ENCODE data around the gene BCL7A.

The BCL7A gene

DNA sequence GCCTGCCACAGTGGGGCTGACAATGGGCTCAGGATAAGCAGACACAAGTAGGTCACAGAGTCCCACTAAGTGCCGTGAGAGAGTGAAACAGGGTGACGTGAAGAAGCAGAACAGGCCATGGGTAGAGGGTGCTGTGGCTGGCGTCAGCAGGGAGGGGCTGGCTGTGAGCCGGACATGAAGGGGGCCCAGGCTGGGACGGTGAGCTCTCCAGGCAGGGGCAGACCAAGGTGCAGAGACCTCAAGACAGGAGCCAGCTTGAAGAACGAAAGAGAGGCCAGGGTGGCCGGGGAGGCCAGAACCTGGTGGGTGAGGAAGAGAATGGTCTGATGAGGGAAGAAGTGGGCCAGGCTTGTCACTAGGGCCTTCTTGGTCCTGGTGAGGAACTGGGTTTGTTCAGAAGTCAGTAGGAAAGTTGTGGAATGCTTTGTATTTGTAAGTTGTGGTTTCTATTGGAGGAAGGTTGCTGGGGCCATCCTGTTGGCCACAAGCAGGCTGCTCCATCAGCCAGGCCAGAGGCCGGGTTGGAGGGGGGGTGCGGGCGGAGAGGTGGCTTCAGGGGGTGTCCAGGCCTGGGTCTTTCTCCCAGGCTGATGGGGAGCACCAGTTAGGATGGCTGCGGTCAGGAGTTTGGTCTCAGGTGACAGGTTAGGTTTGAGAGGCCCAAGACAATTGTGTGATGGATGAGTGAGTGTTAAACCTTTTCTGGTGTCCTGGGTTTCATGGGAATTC, 35.5 kb downstream of the BCL7A start:
- Histone ChIP-seq H3K27ac (ENCODE audit: low read depth, low read length) (no peak overlapping the region), H3K9me3 (ENCODE audit: control insufficient read depth, insufficient read depth, low read length) (no peaks in the 10 kb centered on the region), H4K20me1 (ENCODE audit: control insufficient read depth, insufficient read depth, low read depth, low read length) (peaks cover 17% of the 10 kb centered on the region; the same call in 1 of the 2 replicates), H3K36me3 (ENCODE audit: control insufficient read depth, low read length) (peaks cover 84% of the 10 kb centered on the region), H3K4me3 (ENCODE audit: low read length) (no peak overlapping the region), H3F3A (ENCODE audit: control insufficient read depth, insufficient read depth) (peaks cover 56% of the 10 kb centered on the region), H3K79me2 (ENCODE audit: control insufficient read depth, low read length) (peaks cover 10% of the 10 kb centered on the region), H3K27me3 (ENCODE audit: control insufficient read depth, low read length) (no peaks in the 10 kb centered on the region), H3K9me2 (replicated peaks; ENCODE audit: control insufficient read depth, low read length) (no peaks in the 10 kb centered on the region), H3K4me1 (ENCODE audit: control insufficient read depth, low read length) (no peaks in the 10 kb centered on the region), H3K4me2 (ENCODE audit: low read length) (no peak overlapping the region)
- TF ChIP-seq EZH2phosphoT487 (IDR thresholded peaks at IDR 0.05; ENCODE audit: borderline replicate concordance, low read length) (no peak), CTCF (IDR thresholded peaks at IDR 0.05; ENCODE audit: low read depth, low read length, poor library complexity, severe bottlenecking) (no peak)

- H3K79me2 ChIP-seq (ENCODE audit: control insufficient read depth, low read length) = peaks cover 10% of the 10 kb centered on the region
- no peaks in the 10 kb centered on the region for H3K4me1 ChIP-seq (ENCODE audit: control insufficient read depth, low read length)
- no peaks in the 10 kb centered on the region for H3K9me2 ChIP-seq (replicated peaks; ENCODE audit: control insufficient read depth, low read length)
- peaks cover 57% of the 10 kb centered on the region for H3F3A ChIP-seq (ENCODE audit: control insufficient read depth, insufficient read depth)
- H3K9me3 ChIP-seq (ENCODE audit: control insufficient read depth, insufficient read depth, low read length) = no peaks in the 10 kb centered on the region
- no peak overlapping the region for H3K27ac ChIP-seq (ENCODE audit: low read depth, low read length)
- no peak overlapping the region for H3K4me3 ChIP-seq (ENCODE audit: low read length)
- peaks cover 17% of the 10 kb centered on the region; the same call in 1 of the 2 replicates for H4K20me1 ChIP-seq (ENCODE audit: control insufficient read depth, insufficient read depth, low read depth, low read length)
- no peak overlapping the region for H3K4me2 ChIP-seq (ENCODE audit: low read length)
- no peaks in the 10 kb centered on the region for H3K27me3 ChIP-seq (ENCODE audit: control insufficient read depth, low read length)
- TF ChIP-seq EZH2phosphoT487 (IDR thresholded peaks at IDR 0.05; ENCODE audit: borderline replicate concordance, low read length) (no peak), CTCF (IDR thresholded peaks at IDR 0.05; ENCODE audit: low read depth, low read length, poor library complexity, severe bottlenecking) (no peak)
- peaks cover 80% of the 10 kb centered on the region for H3K36me3 ChIP-seq (ENCODE audit: control insufficient read depth, low read length)
These were observed 36.1 kb downstream of the BCL7A start for GRCh38 chr12:122057769-122058168.

GRCh38 chr12:122058549-122059149, 37.0 kb downstream of the BCL7A start:
- Histone ChIP-seq H4K20me1 (ENCODE audit: control insufficient read depth, insufficient read depth, low read depth, low read length) (peaks cover 17% of the 10 kb centered on the region; the same call in 1 of the 2 replicates), H3K4me2 (ENCODE audit: low read length) (no peak overlapping the region), H3K79me2 (ENCODE audit: control insufficient read depth, low read length) (peaks cover 10% of the 10 kb centered on the region), H3K4me3 (ENCODE audit: low read length) (no peak overlapping the region), H3K27me3 (ENCODE audit: control insufficient read depth, low read length) (no peaks in the 10 kb centered on the region), H3K36me3 (ENCODE audit: control insufficient read depth, low read length) (peaks cover 75% of the 10 kb centered on the region), H3K9me2 (replicated peaks; ENCODE audit: control insufficient read depth, low read length) (no peaks in the 10 kb centered on the region), H3F3A (ENCODE audit: control insufficient read depth, insufficient read depth) (peaks cover 65% of the 10 kb centered on the region), H3K9me3 (ENCODE audit: control insufficient read depth, insufficient read depth, low read length) (no peaks in the 10 kb centered on the region), H3K4me1 (ENCODE audit: control insufficient read depth, low read length) (peaks cover 8% of the 10 kb centered on the region), H3K27ac (ENCODE audit: low read depth, low read length) (no peak overlapping the region)
- no peak for TF ChIP-seq CTCF (IDR thresholded peaks at IDR 0.05; ENCODE audit: low read depth, low read length, poor library complexity, severe bottlenecking)
- TF ChIP-seq EZH2phosphoT487 (IDR thresholded peaks at IDR 0.05; ENCODE audit: borderline replicate concordance, low read length) = no peak
